ENCODE results near the gene WFS1.

DNA sequence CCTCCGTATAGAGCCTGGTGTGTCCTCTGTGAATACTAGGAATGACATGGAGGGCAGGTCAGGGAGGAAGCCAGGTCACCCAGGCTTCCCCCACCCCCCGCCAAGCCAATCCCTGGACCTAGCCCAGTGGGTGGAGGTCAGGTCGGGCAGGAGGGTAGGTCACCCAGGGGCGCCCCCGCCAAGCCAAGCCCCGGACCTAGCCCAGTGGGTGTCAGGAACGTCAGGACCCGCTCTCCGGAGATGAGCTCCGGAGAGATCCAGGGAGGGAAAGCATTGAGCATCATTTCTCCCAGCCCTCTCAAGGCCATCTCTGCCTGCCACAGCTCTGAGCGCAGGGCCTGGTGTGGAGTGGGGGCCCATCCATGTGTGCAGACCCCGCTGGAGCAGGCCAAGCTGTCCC lies 48.6 kb downstream of the WFS1 start:
- TF ChIP-seq CTCF (IDR thresholded peaks at IDR 0.05): no peak
- no peak for TF ChIP-seq POLR2A (IDR thresholded peaks at IDR 0.05)

All from right lobe of liver (tissue), 4 donors.